DND-41 (cell line): ENCODE measurements around the gene RUFY3.
"Not testable (repeated sequence)": the region's sequence is repeated elsewhere in the genome, so short reads cannot be mapped to it uniquely, and the experiment has no call there.

Experiments
- ATAC-seq: fragments of 200-7000 bp; cut with Tn5 transposase; 3 replicates; pipeline ENCODE4 v1.9.1; 2021; ENCODE audit warnings: low read depth; ENCODE audit not compliant: insufficient read depth
- DNase-seq: peaks from one replicate; pipeline ENCODE4 v3.0.0-alpha.2; 2020
- H2AFZ ChIP-seq: 2 replicates; pipeline ENCODE4 v1.6.0; 2012; ENCODE audit warnings: low read depth, low read length
- H3K27ac ChIP-seq: 2 replicates; pipeline ENCODE4 v1.5.1; 2012; ENCODE audit warnings: low read length, inconsistent platforms
- H3K27me3 ChIP-seq: fragments of 200-600 bp; sonication (generic); 2 replicates; pipeline ENCODE4 v1.6.0; 2012; ENCODE audit warnings: low read length, mild to moderate bottlenecking, inconsistent platforms; ENCODE audit not compliant: insufficient read depth, poor library complexity
- H3K36me3 ChIP-seq: 2 replicates; pipeline ENCODE4 v1.5.1; 2012; ENCODE audit warnings: low read length, inconsistent platforms; ENCODE audit not compliant: insufficient read depth
- H3K4me1 ChIP-seq: 2 replicates; pipeline ENCODE4 v1.5.1; 2012; ENCODE audit warnings: mild to moderate bottlenecking, low read length; ENCODE audit not compliant: insufficient read depth
- H3K4me2 ChIP-seq: 2 replicates; pipeline ENCODE4 v1.6.0; 2012; ENCODE audit warnings: mild to moderate bottlenecking, moderate library complexity, low read length, inconsistent platforms; ENCODE audit not compliant: insufficient read depth
- H3K4me3 ChIP-seq, 2 experiments: fragments of 200-600 bp in 1 of 2; shearing (Covaris generic) in 1 of 2; 2 replicates each; pipeline ENCODE4 v1.5.1; 2012 to 2016; ENCODE audit warnings: inconsistent platforms in 2 of 2, low read length in 2 of 2, mild to moderate bottlenecking in 2 of 2, low read depth in 1 of 2, moderate library complexity in 1 of 2
- H3K79me2 ChIP-seq: 2 replicates; pipeline ENCODE4 v1.6.0; 2012; ENCODE audit warnings: low read length, inconsistent platforms; ENCODE audit not compliant: insufficient read depth
- H3K9ac ChIP-seq: 2 replicates; pipeline ENCODE4 v1.6.0; 2012; ENCODE audit warnings: low read depth, mild to moderate bottlenecking, inconsistent platforms, low read length, moderate library complexity
- H3K9me3 ChIP-seq: 2 replicates; pipeline ENCODE4 v1.5.1; 2012; ENCODE audit warnings: low read length, moderate library complexity, mild to moderate bottlenecking, inconsistent platforms; ENCODE audit not compliant: insufficient read depth, severe bottlenecking
- H4K20me1 ChIP-seq: 2 replicates; pipeline ENCODE4 v1.6.0; 2012; ENCODE audit warnings: low read length; ENCODE audit not compliant: insufficient read depth
- CTCF ChIP-seq: IDR thresholded peaks from 2 replicates; pipeline ENCODE4 v1.5.1; 2012; ENCODE audit warnings: borderline replicate concordance, low read length, moderate library complexity, mild to moderate bottlenecking; ENCODE audit not compliant: poor library complexity, severe bottlenecking; ENCODE audit errors: extremely low read depth
- EZH2 ChIP-seq: IDR thresholded peaks from 3 replicates; pipeline ENCODE4 v1.6.1; 2012; ENCODE audit warnings: borderline replicate concordance, low read depth, mild to moderate bottlenecking, moderate library complexity, low read length, inconsistent platforms; ENCODE audit not compliant: severe bottlenecking

Gene RUFY3

GRCh38 chr4:70681704-70682103 lies 40.1 kb upstream of the RUFY3 start:
- no peak overlapping the region for H2AFZ ChIP-seq
- no peaks in the 10 kb centered on the region for H3K9me3 ChIP-seq
- H3K4me3 ChIP-seq = no peak overlapping the region
- H3K79me2 ChIP-seq = peaks cover 21% of the 10 kb centered on the region
- H3K36me3 ChIP-seq = peaks cover 5% of the 10 kb centered on the region; the same call in 1 of the 2 replicates
- H3K27ac ChIP-seq = peak overlapping the region; percentile 97; the same call in 1 of the 2 replicates
- H3K27me3 ChIP-seq = no peaks in the 10 kb centered on the region
- H3K4me2 ChIP-seq = no peak overlapping the region
- no peak for DNase-seq
- H3K4me1 ChIP-seq = peaks cover 78% of the 10 kb centered on the region
- ATAC-seq = no peak
- H4K20me1 ChIP-seq = no peaks in the 10 kb centered on the region
- no peak for TF ChIP-seq EZH2
- no peak for TF ChIP-seq CTCF
- 0 out of 2 replicates have a peak overlapping the region, but pooled peaks have one; percentile 58 for H3K9ac ChIP-seq

GRCh38 chr4:70682142-70682541 lies 39.6 kb upstream of the RUFY3 start:
- ATAC-seq, H3K4me3 ChIP-seq, H3K9ac ChIP-seq, H3K36me3 ChIP-seq, H3K9me3 ChIP-seq, DNase-seq, H3K27me3 ChIP-seq, H2AFZ ChIP-seq, H4K20me1 ChIP-seq, H3K4me2 ChIP-seq: not testable (repeated sequence)
- Histone ChIP-seq H3K4me1 (peaks cover 78% of the 10 kb centered on the region), H3K27ac (peak overlapping the region; percentile 97; the same call in 1 of the 2 replicates), H3K79me2 (peaks cover 25% of the 10 kb centered on the region)

GRCh38 chr4:70687392-70687791 lies 34.4 kb upstream of the RUFY3 start:
- Histone ChIP-seq H3K79me2 (peaks cover 62% of the 10 kb centered on the region), H4K20me1 (peaks cover 32% of the 10 kb centered on the region), H3K9ac (peak overlapping the region; percentile 95), H3K4me2 (peak overlapping the region; percentile 90), H3K4me1 (peaks cover 69% of the 10 kb centered on the region), H3K27ac (peak overlapping the region; percentile 98), H3K4me3 (peak overlapping the region; percentile 49 to 71; a peak in 3 of 4 replicates), H3K9me3 (no peaks in the 10 kb centered on the region), H2AFZ (peak overlapping the region; percentile 71), H3K27me3 (no peaks in the 10 kb centered on the region), H3K36me3 (peaks cover 36% of the 10 kb centered on the region)
- DNase-seq (peak; percentile 29), ATAC-seq (no peak)
- TF ChIP-seq EZH2 (no peak), CTCF (no peak)

DNA sequence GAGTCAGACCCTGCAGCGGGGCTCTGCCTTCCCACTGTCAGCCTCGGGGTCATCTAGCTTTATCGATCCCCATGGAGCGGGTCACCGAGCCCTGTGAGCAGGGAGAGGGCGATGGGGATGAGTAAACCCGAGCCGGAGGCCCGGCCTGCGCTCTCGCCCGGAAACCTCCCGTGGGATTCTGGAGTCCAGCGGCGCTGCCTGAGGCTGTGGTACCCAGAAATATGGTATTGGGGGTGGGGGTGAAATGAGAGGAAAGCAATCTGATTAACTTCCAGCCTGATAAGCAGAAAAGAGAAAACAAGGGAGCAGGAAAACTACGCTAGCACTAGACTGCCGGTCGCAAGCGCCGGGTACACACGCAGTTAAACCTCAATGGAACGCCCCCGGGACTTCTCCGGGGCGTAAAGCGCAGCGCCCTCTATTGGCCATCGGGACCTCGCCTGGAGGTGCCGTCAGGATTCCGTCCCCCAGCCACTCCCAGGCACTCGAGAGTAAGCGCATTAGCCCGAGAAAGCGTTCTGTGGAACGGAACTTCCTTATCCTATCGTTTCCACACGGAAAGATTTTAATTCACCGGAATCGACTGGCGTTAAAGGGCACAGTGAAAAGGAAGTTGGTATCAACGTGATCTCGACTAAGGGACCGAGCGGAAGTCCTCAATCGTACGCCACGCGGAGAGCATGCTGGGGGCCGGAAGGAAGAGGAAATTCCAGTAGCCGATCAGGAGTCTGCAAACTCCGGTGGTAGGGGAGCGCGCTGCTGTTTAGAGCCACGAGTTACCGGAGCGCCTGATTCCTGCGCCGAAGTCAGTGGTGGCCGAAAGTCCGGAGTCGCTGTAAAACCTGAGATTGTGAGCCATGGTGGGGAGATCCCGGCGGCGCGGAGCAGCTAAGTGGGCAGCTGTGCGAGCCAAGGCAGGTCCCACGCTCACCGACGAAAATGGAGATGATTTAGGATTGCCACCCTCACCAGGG lies 33.7 kb upstream of the RUFY3 start, which contains the start of gene UTP3:
Gene UTP3, plus strand, starts transcription at position 712 of the 974 bp plus-strand sequence. Its CDS starts 146 bp downstream, at position 858.
- peak; percentile 98 for TF ChIP-seq CTCF
- TF ChIP-seq EZH2 = no peak
- H4K20me1 ChIP-seq = peaks cover 32% of the 10 kb centered on the region
- H3K36me3 ChIP-seq = peaks cover 43% of the 10 kb centered on the region
- H2AFZ ChIP-seq = peak within 1 kb of the TSS; percentile 71
- peaks cover 74% of the 10 kb centered on the region for H3K4me1 ChIP-seq
- H3K4me3 ChIP-seq = peak within 1 kb of the TSS; percentile 49 to 71
- peak within 1 kb of the TSS; percentile 95 for H3K9ac ChIP-seq
- peak within 1 kb of the TSS; percentile 90 for H3K4me2 ChIP-seq
- DNase-seq = peak; percentile 98
- H3K27me3 ChIP-seq = no peaks in the 10 kb centered on the region
- H3K79me2 ChIP-seq = peaks cover 69% of the 10 kb centered on the region
- ATAC-seq = peak; percentile 90
- peak within 1 kb of the TSS; percentile 98 for H3K27ac ChIP-seq
- H3K9me3 ChIP-seq = no peaks in the 10 kb centered on the region
